HG03469 (cell line): ENCODE data around the gene LUC7L3.
A peak's percentile ranks its signal among the peaks of the same experiment; 100 is the strongest.
"Not testable (repeated sequence)": the region's sequence is repeated elsewhere in the genome, so short reads cannot be mapped to it uniquely, and the experiment has no call there.

Experiments used
- ATAC-seq: cut with Tn5 transposase; IDR thresholded peaks from one replicate; pipeline ENCODE4 v1.9.1; 2021; ENCODE audit warnings: mild to moderate bottlenecking, moderate library complexity, moderate number of reproducible peaks; ENCODE audit not compliant: unreplicated experiment

Gene LUC7L3, protein sequence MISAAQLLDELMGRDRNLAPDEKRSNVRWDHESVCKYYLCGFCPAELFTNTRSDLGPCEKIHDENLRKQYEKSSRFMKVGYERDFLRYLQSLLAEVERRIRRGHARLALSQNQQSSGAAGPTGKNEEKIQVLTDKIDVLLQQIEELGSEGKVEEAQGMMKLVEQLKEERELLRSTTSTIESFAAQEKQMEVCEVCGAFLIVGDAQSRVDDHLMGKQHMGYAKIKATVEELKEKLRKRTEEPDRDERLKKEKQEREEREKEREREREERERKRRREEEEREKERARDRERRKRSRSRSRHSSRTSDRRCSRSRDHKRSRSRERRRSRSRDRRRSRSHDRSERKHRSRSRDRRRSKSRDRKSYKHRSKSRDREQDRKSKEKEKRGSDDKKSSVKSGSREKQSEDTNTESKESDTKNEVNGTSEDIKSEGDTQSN

DNA sequence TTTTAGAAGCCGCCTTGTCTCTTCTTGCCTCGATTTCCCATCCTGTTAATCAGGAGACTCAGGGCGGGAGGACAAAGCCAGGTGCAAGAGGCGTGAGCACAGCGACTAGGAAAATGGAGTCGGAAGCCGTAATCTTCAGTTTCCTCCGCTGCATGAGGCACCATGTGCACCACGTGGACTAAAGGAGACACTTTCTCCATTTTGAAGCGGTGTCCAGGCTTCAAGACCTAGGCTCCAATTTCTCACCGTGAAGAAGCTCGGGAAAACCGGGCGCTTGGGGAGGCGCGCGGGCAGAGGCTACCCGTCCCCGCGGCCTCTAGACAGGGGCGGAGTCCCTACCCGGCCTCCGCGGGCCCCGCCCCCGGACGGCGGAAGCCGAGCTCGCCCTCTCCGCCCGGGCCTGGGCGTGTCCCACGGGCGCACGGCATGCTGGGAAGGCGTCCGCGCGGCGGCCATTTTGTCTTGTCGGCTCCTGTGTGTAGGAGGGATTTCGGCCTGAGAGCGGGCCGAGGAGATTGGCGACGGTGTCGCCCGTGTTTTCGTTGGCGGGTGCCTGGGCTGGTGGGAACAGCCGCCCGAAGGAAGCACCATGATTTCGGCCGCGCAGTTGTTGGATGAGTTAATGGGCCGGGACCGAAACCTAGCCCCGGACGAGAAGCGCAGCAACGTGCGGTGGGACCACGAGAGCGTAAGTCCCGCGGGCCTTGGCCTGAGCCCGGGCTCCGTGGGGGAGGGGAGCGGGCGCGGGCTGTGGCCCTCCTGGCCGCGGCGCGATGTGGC is at the start of gene LUC7L3:
LUC7L3 (plus strand) TSS at position 460 of the 780 bp plus-strand sequence; CDS start at position 590, 130 bp downstream.
- ATAC-seq = peak; percentile 80

DNA sequence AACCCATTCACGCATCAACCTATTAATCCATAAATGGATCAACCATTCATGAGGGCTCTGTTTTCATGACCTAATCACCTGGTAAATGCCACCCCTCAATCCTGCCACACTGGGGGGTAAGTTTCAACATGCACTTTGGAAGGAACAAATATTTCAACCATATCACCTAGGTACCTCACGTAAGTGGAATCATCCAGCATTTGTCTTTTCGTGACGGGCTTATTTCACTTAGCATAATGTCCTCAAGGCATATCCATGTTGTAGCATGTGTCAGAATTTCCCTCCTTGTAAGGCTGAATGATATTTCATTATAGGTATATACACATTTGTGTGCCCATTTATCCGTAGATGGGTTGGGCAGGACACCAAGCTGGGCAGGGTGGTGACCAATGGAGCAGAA is 47.3 kb upstream of the LUC7L3 start:
- no peak for ATAC-seq

DNA sequence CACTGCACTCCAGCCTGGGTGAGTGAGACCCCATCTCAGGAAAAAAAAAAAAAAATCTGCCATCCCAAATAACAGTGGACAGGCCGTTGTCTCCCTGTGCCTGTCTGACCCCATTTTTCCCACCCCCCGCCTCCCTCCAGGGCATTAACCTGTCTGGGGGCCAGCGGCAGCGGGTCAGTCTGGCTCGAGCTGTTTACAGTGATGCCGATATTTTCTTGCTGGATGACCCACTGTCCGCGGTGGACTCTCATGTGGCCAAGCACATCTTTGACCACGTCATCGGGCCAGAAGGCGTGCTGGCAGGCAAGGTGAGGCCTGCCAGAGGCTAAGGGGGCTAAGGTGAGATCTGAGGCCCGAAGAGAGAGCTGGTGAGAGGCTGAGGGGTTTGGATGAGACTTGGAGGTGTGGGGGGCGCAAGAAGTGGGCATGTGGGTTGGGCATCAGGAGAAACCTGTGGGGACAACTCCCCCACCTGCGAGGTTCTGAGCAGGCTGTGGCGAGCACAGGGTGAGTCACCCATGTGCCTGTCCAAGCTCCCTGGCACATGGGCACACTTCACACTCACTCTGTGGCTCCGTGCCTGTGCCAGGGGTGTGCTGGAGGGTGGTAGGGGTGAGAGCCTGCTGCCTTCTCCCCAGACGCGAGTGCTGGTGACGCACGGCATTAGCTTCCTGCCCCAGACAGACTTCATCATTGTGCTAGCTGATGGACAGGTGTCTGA is 46.4 kb upstream of the LUC7L3 start:
- ATAC-seq = no peak

DNA sequence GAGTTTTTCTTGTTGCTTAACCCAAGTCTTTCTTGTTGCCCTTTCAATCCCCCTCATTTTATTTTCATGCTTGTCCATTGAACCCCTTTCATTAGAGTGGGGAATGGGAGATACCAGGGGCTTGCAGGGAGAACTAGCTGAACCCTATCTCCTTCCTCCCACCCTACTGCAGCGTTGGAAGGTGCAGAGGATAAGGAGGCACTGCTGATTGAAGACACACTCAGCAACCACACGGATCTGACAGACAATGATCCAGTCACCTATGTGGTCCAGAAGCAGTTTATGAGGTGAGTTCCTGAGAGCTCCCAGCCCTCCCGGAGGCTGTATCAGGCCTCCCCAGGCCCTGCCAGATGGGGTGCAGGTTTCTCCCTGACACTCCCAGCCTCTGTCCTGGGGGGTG is 44.2 kb upstream of the LUC7L3 start:
- ATAC-seq = no peak

DNA sequence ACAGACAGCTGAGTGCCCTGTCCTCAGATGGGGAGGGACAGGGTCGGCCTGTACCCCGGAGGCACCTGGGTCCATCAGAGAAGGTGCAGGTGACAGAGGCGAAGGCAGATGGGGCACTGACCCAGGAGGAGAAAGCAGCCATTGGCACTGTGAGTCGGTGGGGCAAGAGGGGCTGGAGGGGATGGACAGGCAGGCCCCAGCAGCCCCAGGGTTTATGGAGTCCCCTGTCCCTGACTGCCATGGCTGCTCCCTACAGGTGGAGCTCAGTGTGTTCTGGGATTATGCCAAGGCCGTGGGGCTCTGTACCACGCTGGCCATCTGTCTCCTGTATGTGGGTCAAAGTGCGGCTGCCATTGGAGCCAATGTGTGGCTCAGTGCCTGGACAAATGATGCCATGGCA is 43.8 kb upstream of the LUC7L3 start:
- no peak for ATAC-seq

DNA sequence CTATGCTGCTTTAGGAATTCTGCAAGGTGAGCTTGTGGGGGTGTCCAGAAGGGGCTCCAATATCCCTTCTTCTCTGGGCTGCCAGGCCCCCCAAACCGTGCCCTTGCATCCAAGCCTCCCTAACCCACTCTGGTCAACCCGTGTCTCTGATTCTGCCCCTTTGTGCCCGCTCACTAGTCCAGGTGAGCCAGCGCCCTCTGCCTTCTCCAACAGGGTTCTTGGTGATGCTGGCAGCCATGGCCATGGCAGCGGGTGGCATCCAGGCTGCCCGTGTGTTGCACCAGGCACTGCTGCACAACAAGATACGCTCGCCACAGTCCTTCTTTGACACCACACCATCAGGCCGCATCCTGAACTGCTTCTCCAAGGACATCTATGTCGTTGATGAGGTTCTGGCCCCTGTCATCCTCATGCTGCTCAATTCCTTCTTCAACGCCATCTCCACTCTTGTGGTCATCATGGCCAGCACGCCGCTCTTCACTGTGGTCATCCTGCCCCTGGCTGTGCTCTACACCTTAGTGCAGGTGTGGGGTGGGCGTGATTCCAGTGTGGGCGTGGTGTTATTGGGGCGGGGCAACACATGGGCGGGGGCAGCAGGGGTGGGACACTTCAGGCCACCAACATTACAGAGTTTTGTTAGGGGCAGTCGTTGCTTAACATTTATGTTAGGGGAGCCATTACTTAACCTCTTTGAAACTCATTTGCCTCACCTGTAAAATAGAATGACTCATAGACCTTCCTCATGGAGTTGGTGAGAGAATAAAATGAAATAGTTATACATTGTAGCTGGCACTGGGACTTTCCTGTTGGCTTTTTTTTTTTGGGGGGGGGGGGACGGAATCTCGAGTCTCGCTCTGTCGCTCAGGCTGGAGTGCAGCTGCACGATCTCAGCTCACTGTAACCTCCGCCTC is 43.1 kb upstream of the LUC7L3 start:
- no peak for ATAC-seq

DNA sequence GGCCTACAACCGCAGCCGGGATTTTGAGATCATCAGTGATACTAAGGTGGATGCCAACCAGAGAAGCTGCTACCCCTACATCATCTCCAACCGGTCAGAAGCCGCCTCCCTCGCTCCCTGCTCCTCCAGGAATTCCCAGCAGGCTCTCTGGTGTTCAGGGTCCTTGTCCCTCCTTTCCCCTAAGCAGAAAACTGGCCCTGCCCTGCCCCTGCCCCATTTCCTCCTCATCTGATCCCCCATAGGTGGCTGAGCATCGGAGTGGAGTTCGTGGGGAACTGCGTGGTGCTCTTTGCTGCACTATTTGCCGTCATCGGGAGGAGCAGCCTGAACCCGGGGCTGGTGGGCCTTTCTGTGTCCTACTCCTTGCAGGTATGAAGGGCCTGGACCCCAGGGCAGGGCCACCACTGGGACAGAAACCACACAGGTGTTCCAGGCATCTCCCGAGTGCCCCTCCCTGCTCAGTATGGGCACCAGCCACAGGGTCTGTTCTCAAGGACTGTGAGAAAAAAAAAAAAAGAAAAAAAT is 41.5 kb upstream of the LUC7L3 start:
- no peak for ATAC-seq

DNA sequence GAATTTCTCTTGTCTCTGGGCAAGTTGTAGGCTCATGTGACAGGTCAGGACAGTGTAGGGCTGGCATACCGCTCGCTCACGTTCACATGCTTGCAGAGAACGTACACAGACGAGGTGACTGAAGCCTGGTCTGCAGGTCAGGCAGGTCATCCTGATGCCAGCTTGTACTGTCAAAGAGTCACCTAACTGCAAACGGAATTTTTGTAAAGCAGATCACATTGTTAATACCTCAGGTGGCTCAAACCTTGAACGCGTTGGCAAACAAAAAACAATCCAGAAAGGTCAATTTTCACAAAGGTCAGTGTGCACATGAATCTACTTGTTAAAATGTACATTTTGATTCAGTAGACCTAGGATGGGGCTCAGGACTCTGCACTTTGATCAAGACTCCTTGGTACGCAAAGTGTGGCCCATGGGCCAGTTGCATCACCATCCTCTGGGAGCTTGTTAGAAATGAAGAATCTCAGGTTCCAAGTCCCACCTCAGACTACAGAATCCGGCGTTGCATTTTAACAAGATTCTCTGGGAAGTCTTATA is 40.3 kb upstream of the LUC7L3 start:
- ATAC-seq = no peak

DNA sequence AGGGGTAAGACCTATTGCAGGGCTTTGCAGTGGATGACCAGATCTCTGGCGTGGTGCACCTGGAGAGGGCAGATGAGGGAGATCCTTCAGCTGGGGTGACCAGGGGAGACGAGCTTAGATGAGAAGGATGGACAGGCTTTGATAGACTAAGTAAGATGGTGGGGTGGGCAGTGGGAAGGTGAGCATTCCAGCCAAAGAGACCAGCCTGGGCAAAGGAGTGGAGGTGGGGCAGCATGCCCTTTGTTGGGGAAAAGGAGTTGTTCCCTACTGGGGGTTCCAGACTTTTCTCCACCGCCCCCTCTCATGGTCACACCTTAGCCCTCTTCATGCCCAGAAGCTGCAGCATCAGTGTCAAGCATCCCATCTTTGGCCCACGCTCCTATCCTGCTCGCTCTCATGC is 39.3 kb upstream of the LUC7L3 start:
- no peak for ATAC-seq

DNA sequence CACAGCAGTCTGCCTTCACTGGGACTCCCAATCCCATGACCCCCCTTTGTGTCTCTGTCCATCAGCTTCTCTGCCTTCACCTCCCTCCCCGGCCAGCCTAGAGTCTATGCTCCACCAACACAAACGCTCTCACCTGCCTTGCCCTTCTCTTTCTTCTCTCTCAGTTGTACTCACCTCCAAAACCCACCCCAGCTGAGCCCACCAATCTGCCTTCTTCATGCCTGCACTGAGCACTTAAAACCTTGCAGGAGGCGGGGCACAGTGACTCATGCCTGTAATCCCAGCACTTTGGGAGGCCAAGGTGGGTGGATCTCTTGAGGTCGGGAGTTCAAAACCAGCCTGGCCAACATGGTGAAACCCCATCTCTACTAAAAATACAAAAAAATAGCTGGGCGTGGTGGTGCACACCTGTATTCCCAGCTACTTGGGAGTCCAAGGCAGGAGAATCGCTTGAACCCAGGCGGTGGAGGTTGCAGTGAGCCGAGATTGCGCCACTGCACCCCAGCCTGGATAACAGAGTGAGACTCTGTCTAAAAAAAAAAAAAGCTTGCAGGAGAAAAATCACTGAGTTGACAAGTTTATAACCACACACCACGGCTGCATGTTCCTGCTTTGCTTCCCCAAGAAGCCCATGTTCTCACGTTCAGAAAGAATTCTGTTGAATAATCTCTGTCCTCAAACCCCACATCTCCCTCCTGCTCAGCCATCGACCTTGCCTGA is 38.7 kb upstream of the LUC7L3 start:
- not testable (repeated sequence) for ATAC-seq

DNA sequence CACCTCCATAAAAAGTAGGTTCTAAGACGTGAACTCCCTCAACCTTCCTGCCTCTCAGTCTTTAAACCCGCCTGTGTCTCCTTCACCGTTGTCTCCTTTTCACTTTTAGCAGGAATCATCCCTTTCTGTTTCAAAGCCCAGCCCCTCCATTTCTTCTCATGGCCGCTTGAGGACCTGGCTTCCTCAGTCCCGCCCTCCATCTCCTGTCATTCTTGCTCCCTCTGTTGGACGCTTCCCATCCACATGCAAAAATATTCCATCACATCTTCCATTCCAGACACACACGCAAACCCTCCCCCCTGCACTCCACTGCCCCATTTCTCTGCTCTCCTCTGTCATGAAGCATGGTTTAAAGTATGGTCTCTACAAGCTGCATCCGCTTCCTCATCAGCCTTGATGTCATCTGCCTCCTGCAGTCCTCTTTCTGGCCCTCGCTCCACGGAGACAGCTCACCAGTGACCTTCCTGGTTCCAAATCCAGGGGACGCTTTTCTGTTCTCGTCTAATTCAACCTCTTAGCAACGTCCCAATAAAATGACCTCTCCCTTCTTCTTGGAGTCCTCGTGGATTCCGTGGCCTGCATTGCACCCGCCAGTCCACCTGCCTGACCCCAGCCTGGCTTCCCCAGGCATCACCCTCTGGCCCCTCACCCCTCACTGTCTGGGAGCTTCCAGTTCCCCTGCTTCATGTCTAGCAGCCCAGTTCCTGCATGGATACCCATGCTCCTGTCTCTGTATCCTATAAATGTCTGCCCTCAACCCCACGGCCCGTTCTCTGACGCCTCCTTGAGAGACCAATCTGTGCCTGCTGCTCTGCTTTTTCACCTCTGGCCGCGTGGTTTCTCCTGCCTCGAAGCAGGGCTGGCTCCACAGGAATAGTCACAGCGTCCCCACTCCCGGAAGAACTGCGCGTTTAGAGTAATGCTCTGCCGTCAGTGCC is 37.9 kb upstream of the LUC7L3 start:
- no peak for ATAC-seq

DNA sequence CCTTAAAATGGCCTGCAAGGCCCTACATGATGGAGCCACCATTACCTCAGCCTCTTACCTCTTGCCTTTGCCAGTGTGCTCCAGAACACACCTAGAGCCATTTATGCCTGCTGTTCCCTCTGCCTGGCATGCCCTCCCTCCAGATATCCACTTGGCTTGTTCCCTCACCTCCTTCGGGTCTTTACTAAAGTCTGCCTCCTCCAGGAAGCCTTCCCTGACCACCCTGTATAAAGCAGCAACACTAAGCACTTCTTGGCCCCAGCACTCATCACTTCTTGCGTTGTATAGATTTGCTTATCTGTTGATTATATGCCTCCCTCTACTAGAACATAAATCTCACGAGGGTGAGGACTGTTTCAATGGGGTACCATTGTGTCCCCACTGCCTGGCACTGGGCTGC is 37.0 kb upstream of the LUC7L3 start:
- no peak for ATAC-seq

DNA sequence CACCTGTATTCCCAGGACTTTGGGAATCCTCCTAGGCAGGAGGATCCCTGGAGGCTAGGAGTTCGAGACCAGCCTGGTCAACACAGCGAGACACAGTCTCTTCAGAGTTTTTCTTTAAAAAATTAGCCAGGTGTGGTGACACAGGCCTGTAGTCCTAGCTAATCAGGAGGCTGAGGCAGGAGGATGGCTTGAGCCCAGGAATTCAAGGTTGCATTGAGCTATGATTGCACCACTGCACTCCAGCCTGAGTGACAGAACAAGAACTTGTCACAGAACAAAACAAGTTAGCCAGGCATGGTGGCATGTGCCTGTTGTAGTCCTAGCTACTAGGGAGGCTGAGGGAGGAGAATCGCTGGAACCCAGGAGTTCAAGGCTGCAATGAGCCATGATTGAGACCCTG is 36.5 kb upstream of the LUC7L3 start:
- ATAC-seq = no peak

DNA sequence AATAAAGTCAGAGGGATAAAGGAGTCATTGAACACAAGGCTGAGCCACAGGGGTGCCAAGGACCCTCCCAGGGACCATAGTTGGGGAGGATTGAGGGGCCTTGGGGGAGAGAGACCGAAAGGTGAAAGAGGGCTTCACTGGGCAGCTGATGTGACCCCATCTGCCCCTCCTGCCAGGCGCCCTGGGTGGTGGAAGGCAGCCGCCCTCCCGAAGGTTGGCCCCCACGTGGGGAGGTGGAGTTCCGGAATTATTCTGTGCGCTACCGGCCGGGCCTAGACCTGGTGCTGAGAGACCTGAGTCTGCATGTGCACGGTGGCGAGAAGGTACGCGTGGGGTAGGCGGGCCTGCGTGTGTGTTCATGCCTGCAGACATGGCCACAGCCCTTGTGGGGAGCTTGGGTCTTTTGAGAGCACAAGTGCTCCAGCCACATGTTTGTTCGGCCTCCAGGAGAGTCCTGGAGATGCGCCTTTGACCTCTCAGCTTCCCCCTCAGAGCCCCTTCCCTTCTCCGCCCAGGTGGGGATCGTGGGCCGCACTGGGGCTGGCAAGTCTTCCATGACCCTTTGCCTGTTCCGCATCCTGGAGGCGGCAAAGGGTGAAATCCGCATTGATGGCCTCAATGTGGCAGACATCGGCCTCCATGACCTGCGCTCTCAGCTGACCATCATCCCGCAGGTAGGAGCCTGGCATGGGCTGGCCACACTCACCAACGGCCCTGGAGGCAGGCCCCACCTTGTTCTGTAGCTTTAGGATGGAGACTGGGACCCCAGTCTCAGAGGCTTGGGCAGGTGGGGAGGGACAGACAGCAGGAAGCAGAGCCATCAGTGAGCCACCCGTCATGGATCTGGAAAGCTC is 35.7 kb upstream of the LUC7L3 start:
- no peak for ATAC-seq

DNA sequence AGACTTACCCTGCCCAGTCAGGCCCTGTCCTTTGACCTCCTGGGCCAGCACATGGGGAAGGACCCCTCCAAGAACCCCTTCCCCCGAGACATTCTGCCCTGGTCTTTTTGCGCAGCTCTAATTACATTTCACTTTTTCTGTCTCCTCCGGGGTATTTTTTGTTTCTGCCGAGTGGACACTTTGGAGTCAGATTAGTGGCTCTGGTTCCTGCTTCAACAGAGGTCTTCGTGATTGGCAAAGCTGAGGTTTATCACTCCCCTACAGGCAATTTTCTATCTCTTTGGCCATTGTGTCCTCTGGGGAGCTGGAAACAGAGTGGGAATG is 35.2 kb upstream of the LUC7L3 start:
- ATAC-seq = no peak

DNA sequence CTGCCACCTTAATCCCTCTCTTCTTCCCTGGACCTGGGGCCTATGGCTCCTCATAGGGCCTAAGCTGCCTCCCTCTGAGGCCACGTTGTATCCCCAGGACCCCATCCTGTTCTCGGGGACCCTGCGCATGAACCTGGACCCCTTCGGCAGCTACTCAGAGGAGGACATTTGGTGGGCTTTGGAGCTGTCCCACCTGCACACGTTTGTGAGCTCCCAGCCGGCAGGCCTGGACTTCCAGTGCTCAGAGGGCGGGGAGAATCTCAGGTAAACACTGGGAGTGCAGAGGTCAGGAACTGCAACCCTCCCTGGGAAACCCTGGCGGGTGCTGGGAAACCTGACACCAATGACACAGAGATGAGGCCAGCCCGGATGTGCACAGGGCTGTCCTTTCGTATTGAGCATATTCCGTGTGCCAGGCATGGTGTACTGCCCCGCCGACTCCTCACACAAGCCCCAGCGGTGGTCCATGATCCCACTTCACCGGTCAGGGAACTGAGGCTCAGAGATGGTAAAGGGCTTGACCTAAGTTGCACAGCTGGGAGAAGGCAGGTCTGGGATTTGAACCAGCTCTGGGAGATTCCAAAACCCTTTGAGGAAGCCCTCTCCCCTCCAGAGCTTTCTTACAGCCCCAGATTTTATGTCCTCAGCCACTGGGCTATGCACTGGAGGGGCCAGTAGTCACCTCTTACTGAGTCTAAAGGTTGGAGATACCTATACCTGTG is 34.6 kb upstream of the LUC7L3 start:
- no peak for ATAC-seq

DNA sequence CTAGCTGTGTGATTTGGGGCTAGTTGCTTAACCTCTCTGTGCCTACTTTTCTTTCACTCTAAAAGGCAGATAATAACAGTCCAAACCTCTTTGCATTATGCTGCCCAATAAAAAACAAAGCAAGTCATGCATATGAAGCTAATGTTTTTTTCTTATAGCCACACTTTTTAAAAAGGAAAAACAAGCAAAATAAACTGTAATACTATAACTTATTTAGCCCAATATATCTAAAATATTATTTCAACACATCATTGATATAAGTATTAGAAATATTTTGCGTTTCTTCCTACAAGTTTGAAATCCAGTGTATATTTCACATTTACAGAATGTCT is 34.1 kb upstream of the LUC7L3 start:
- no peak for ATAC-seq
